ENCODE measurements around the gene AKNAD1.
"Not testable (repeated sequence)": the region's sequence is repeated elsewhere in the genome, so short reads cannot be mapped to it uniquely, and the experiment has no call there.

Gene AKNAD1

GRCh38 chr1:108829498-108829916 is 27.4 kb downstream of the AKNAD1 start:
- DNase-seq, result no peak

- peak; percentile 65 for DNase-seq
These were observed 28.6 kb downstream of the AKNAD1 start for GRCh38 chr1:108828074-108828961.

- no peak for DNase-seq
These were observed 30.7 kb downstream of the AKNAD1 start for GRCh38 chr1:108826081-108826635.

GRCh38 chr1:108824051-108824450 is 32.8 kb downstream of the AKNAD1 start:
- DNase-seq, result no peak

- no peak for DNase-seq
These were observed 33.3 kb downstream of the AKNAD1 start for GRCh38 chr1:108823632-108824031.

GRCh38 chr1:108819878-108820277 is 37.0 kb downstream of the AKNAD1 start:
- DNase-seq, result no peak

GRCh38 chr1:108817811-108818210 is 39.1 kb downstream of the AKNAD1 start:
- DNase-seq, result no peak

- DNase-seq, result no peak
These were observed 39.9 kb downstream of the AKNAD1 start for GRCh38 chr1:108817016-108817415.

- peak; percentile 13 for DNase-seq
These were observed 40.6 kb downstream of the AKNAD1 start for GRCh38 chr1:108816049-108816893.

GRCh38 chr1:108815566-108815965 is 41.3 kb downstream of the AKNAD1 start:
- DNase-seq, result no peak

- DNase-seq, result no peak
These were observed 42.4 kb downstream of the AKNAD1 start for GRCh38 chr1:108814343-108815125.

- DNase-seq, result no peak
These were observed 43.6 kb downstream of the AKNAD1 start for GRCh38 chr1:108813326-108813725.

GRCh38 chr1:108811611-108812010 is 45.3 kb downstream of the AKNAD1 start:
- no peak for DNase-seq

- DNase-seq, result no peak
These were observed 48.5 kb downstream of the AKNAD1 start for GRCh38 chr1:108808438-108808837.

GRCh38 chr1:108803548-108803947 is 53.3 kb downstream of the AKNAD1 start:
- no peak for DNase-seq

- no peak for DNase-seq
These were observed 55.8 kb downstream of the AKNAD1 start for GRCh38 chr1:108801101-108801500.

GRCh38 chr1:108799001-108799400 is 57.9 kb downstream of the AKNAD1 start:
- DNase-seq, result no peak

GRCh38 chr1:108792420-108792819 is 64.5 kb downstream of the AKNAD1 start:
- no peak for DNase-seq

GRCh38 chr1:108791790-108792189 is 65.1 kb downstream of the AKNAD1 start:
- DNase-seq, result no peak

GRCh38 chr1:108785880-108786279 is 71.0 kb downstream of the AKNAD1 start:
- DNase-seq, result no peak

GRCh38 chr1:108785264-108785663 is 71.6 kb downstream of the AKNAD1 start:
- DNase-seq, result no peak

GRCh38 chr1:108781575-108781944 is 75.3 kb downstream of the AKNAD1 start:
- DNase-seq, result not testable (repeated sequence)
